PFSK-1 (cell line): ENCODE data around the gene ITPKB.

Source experiments
- FOXP2 ChIP-seq: optimal IDR thresholded peaks from 2 replicates; pipeline ENCODE3; 2011; ENCODE audit warnings: borderline replicate concordance, control low read depth, inconsistent platforms; ENCODE audit not compliant: insufficient read depth; ENCODE audit errors: extremely low read length, extremely low read depth
- POLR2AphosphoS5 ChIP-seq: IDR thresholded peaks from 2 replicates; pipeline ENCODE4 v1.6.1; 2012; ENCODE audit warnings: low read depth, mild to moderate bottlenecking, control low read depth, low read length, moderate library complexity
- SIN3A ChIP-seq: IDR thresholded peaks from 2 replicates; pipeline ENCODE4 v1.6.1; 2012; ENCODE audit warnings: mild to moderate bottlenecking, low read length, moderate library complexity, borderline replicate concordance; ENCODE audit not compliant: insufficient read depth
- TAF1 ChIP-seq: IDR thresholded peaks from 2 replicates; pipeline ENCODE4 v1.6.1; 2012; ENCODE audit warnings: low read length, control low read depth, borderline replicate concordance; ENCODE audit not compliant: insufficient read depth
- TF ChIP-seq, protein P1 (sequence below), 2 experiments: IDR thresholded peaks; 2 replicates each; pipeline versions ENCODE4 v1.6.1 to v1.8.0; 2011 to 2012; ENCODE audit warnings: low read depth in 2 of 2, low read length in 2 of 2, control low read depth in 1 of 2, inconsistent platforms in 1 of 2, mild to moderate bottlenecking in 1 of 2, moderate library complexity in 1 of 2; ENCODE audit not compliant: insufficient read depth in 1 of 2

Gene ITPKB

DNA sequence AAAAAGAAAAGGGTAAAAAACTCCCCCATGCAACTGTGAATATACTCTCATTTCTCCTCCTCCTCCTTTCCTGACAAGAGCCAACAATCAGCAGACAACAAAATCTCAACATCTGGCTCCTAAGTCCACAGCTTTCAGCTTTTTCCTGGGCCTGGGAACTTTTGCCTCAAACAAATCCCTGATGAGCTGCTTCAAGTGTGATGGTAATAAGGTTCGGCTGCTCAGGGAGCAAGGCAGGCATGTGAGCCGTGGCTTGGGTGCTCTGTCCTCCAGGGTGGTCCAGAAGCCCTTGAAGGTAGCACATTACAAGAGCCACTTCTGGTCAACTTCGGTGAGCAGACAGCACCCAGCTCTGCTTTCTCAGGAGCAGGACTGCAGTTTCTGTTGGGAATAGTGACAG is 46.3 kb downstream of the ITPKB start:
- no peak for TF ChIP-seq TAF1
- no peak for TF ChIP-seq SIN3A
- TF ChIP-seq, protein P1, sequence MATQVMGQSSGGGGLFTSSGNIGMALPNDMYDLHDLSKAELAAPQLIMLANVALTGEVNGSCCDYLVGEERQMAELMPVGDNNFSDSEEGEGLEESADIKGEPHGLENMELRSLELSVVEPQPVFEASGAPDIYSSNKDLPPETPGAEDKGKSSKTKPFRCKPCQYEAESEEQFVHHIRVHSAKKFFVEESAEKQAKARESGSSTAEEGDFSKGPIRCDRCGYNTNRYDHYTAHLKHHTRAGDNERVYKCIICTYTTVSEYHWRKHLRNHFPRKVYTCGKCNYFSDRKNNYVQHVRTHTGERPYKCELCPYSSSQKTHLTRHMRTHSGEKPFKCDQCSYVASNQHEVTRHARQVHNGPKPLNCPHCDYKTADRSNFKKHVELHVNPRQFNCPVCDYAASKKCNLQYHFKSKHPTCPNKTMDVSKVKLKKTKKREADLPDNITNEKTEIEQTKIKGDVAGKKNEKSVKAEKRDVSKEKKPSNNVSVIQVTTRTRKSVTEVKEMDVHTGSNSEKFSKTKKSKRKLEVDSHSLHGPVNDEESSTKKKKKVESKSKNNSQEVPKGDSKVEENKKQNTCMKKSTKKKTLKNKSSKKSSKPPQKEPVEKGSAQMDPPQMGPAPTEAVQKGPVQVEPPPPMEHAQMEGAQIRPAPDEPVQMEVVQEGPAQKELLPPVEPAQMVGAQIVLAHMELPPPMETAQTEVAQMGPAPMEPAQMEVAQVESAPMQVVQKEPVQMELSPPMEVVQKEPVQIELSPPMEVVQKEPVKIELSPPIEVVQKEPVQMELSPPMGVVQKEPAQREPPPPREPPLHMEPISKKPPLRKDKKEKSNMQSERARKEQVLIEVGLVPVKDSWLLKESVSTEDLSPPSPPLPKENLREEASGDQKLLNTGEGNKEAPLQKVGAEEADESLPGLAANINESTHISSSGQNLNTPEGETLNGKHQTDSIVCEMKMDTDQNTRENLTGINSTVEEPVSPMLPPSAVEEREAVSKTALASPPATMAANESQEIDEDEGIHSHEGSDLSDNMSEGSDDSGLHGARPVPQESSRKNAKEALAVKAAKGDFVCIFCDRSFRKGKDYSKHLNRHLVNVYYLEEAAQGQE (IDR thresholded peaks at IDR 0.05; ENCODE audit: insufficient read depth in 1 of 2, low read depth in 2 of 2, low read length in 2 of 2), result no peak
- no peak for TF ChIP-seq FOXP2
- TF ChIP-seq POLR2AphosphoS5, result no peak

DNA sequence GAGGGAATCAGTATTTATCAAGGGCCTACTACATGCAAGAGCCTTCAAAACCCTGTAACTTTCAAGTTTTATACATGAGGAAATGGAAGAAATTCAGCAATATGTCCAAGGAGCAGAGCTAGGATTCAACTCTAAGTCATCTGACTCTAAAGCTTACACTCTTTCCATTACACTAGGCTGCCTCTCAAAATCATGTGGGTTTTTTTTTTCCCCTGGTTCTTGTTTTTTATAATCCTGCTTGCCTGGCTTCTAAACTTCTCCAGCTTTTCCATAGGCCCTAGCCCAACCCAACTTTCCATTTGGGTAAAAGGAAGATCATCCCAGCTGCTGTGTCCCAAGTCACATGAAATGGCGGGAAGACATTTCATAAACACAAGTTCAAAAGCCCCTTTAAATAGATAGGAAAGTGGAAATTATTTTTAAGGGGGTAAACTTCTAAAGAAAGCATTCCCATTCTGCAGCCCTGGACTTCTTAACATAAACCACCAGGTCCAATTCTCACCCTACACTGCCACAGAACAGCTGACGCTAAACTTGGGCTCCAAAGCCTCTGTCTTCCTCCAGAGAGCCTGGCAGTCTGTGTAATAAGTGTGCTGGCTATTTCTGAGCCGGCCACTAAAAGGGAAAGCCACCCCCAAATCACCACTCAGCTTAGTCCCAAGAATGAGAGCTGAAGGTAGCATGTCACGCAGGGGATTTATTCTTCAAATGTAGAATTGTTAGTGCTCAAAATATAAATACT is 46.9 kb downstream of the ITPKB start:
- TF ChIP-seq, protein P1 (IDR thresholded peaks at IDR 0.05; ENCODE audit: insufficient read depth in 1 of 2, low read depth in 2 of 2, low read length in 2 of 2), result no peak
- no peak for TF ChIP-seq TAF1
- TF ChIP-seq SIN3A, result no peak
- no peak for TF ChIP-seq FOXP2
- no peak for TF ChIP-seq POLR2AphosphoS5

DNA sequence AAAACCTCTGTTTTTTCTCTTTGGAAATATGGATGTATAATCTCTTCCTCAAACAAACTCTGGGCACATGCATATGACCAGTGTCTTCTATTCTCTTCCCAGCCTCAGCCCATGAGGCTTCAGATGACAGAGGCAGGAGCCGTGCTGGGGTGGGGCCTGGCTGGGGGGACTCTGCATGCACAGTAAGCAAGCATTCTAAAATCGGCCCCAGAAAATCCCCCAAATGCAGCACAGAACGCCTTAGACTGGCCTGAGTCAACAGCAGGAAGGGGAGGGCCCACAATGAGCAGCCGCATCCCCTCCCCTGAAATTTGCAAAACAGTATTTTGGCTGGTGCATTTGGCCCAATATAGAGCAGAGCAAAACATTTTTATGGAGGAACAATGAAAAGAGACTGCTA is 47.8 kb downstream of the ITPKB start:
- TF ChIP-seq TAF1 (no peak), SIN3A (no peak), FOXP2 (no peak), POLR2AphosphoS5 (no peak)
- TF ChIP-seq, protein P1 (IDR thresholded peaks at IDR 0.05; ENCODE audit: insufficient read depth in 1 of 2, low read depth in 2 of 2, low read length in 2 of 2), result no peak

DNA sequence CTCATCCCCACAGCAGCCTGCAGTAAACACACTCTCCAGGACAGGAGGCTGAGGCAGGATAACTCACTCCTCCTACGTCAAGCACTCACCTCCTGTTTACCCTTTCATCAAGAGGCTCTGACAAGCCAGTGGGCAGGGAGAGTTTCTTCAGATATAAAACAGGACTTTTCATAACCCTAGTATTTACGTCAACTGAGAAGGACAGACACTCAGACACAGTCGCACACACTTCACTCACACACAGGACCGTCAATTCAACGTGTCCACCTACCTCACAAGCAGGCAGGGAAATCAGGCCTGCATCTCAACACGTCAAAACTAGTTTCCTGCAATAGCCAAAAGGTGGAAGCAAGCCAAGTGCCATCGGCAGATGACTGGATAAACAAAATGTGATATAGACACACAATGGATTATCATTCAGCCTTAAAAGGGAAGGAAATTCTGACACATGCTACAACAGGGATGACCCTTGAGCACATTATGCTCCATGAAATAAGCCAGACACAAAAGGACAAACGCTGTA is 48.6 kb downstream of the ITPKB start:
- TF ChIP-seq FOXP2 (peak; percentile 75), SIN3A (no peak), TAF1 (no peak), POLR2AphosphoS5 (no peak)
- TF ChIP-seq, protein P1 (IDR thresholded peaks at IDR 0.05; ENCODE audit: insufficient read depth in 1 of 2, low read depth in 2 of 2, low read length in 2 of 2), result no peak

DNA sequence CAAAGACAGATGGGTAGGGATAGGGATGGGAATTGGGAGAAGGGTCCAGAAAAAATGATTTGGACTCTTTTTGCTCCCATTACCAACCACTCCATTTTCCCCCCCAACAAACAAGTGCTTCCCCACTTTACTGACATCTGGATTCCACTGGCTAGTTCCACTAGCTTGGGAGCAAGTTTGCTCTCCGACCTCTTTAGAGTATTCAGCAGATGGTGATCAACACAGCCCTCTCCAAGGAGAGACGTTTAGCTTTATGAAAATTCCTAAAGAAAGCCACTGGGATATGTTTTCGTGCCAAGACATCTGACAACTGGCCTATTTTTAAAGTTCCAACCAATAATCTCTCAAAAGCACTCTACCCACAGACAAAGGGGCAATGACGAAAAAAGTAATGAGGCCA is 50.3 kb downstream of the ITPKB start:
- TF ChIP-seq POLR2AphosphoS5 (no peak), FOXP2 (no peak), TAF1 (no peak), SIN3A (no peak)
- TF ChIP-seq, protein P1 (IDR thresholded peaks at IDR 0.05; ENCODE audit: insufficient read depth in 1 of 2, low read depth in 2 of 2, low read length in 2 of 2), result no peak
